Stimulated activated CD4-positive, alpha-beta T cell treated with anti-CD3 and anti-CD28 coated beads, Interleukin-4, amount 100 ng/mL, for 4 hours (primary cell): ENCODE data around the gene NECTIN2.
"Not testable (repeated sequence)": the region's sequence is repeated elsewhere in the genome, so short reads cannot be mapped to it uniquely, and the experiment has no call there.

Experiments
- DNase-seq, 2 experiments: peaks; one replicate each; pipeline ENCODE4 v3.0.0-alpha.2; 2020

NECTIN2 gene

GRCh38 chr19:44911896-44912295 lies 65.8 kb downstream of the NECTIN2 start:
- DNase-seq = not testable (repeated sequence)

GRCh38 chr19:44912854-44913253 lies 66.8 kb downstream of the NECTIN2 start:
- DNase-seq = no peak

DNA sequence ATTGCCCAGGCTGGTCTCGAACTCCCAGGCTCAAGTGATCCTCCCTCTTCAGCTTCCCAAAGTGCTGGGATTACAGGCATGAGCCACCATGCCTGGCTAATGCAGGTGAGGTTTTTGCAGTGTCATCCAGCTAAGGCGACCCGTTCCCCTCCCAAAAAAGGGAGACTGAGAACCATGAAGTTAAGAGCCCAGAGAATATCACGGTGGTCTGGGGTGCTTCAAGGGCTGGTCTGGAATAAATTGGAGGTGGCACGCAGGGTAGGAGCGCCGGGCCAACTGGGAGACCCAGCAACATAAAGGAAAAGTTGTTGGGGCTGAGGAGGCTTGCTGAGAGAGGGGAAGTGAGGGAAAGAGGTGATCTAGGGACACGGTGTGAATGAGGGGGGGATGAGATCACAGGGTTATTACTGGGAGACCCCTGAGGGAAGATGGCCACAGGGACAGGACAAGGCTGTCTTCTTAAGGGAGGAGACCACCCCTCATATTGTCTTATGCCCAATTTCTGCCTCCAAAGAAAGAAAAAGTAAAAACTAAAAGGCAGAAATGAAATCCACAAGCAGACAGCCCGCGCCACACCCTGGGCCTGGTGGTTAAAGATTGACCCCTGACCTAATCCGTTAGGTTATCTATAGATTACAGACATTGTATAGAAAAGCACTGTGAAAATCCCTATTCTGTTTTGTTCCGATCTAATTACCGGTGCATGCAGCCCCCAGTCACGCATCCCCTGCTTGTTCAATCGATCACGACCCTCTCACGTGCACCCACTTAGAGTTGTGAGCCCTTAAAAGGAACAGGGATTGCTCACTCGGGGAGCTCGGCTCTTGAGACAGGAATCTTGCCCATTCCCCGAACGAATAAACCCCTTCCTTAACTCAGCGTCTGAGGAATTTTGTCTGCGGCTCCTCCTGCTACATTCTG lies 67.7 kb downstream of the NECTIN2 start:
- DNase-seq = not testable (repeated sequence)

GRCh38 chr19:44914433-44915206 lies 68.5 kb downstream of the NECTIN2 start, which contains the start of gene APOC1:
APOC1 (plus strand) TSS chr19:44914608; CDS start chr19:44914892, 284 bp downstream.
- DNase-seq = peak; percentile 66 to 75

GRCh38 chr19:44924243-44924725 lies 78.2 kb downstream of the NECTIN2 start:
- no peak for DNase-seq

DNA sequence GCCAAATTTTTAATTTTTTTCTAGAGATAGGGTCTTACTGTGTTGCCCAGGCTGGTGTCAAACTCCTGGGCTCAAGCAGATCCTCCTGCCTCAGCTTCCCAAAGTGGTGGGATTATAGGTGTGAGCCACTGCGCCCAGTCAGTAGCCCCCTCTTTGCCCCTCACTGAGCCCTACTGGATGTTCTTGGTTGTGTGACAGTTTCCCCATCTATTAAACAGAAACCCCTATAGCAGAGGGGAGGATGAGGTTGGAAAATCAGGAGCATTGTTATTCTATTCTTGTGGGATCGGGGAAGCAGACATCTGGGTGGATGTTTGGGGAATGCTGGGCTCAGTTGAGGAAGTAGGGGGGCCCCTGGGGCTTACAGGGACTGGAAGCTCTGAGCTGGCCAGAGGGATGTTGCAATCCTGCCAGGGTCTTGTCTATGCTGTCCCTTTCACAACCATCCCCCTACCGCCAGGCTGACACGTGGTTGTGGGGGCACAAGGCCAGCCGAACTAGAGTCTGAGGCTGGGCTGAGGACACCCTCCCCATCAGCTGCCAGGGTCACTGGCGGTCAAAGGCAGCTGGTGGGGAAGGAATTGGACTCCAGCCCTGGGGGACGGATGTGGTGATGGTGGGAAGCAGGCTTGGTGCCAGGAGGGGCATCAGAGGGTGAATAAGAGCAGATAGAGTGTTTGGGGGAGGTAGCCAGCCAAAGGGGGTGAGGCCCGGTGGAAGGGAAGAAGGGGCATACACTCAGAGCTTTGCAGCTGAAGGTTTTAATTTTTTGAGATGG lies 79.2 kb downstream of the NECTIN2 start:
- no peak for DNase-seq

DNA sequence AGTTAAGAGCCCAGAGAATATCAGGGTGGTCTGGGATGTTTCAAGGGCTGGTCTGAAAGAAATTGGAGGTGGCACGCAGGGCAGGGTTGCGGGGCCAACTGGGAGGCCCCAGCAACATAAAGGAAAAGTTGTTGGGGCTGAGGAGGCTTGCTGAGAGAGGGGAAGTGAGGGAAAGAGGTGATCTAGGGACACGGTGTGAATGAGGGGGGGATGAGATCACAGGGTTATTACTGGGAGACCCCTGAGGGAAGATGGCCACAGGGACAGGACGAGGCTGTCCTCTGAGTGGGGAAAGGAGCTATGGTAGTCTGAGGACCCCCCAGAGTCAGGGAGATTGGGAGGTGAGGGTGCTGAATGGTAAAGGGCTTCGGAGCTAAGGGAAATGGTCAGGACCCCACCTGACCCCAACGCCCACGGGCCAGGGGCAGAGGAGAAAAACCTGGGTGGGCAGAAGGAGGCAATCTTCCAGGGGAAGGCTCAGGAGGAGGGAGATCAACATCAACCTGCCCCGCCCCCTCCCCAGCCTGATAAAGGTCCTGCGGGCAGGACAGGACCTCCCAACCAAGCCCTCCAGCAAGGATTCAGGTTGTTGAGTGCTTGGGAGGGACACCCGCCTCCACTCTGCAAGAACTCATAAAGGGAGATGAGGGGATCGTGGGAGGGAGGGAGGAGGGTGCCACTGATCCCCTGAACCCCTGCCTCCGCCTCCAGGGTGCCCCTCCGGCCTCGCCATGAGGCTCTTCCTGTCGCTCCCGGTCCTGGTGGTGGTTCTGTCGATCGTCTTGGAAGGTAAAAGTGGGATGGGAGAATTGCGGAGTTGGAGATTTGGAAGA lies 80.4 kb downstream of the NECTIN2 start:
- not testable (repeated sequence) for DNase-seq

GRCh38 chr19:44927746-44928145 lies 81.6 kb downstream of the NECTIN2 start:
- no peak for DNase-seq

- no peak for DNase-seq
Observed at GRCh38 chr19:44930088-44930487, 84.0 kb downstream of the NECTIN2 start.

GRCh38 chr19:44931541-44931940 lies 85.4 kb downstream of the NECTIN2 start:
- DNase-seq = no peak
